Measurements from ENCODE around the gene OXCT2.

DNA sequence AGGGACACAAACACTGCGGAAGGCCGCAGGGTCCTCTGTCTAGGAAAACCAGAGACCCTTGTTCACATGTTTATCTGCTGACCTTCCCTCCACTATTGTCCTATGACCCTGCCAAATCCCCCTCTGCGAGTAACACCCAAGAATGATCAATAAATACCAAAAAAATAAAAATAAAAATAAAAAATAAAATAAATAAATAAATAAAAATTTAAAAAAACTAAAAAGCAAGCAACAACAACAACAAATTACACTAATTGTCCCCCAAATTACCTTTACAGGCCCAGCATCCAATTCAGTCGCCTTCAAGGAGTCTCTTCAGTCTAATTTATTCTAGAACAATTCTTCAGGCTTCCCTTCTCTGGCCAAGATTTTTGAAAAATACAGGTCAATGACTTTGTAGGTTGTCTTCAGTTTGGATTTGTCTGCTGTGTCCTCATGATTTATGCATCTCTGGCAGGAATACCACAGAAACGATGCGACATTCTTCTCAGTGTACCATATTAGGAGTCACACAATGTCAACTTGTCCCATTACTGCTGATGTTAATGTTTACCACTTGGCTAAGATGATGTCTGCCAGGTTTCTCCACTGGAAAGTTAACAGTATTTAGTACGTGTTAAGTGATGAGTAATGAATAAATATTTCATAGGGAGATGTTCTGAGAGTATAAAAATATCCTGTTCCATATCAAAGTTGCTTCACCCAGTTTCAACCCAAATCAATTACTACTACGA, 37.8 kb upstream of the OXCT2 start:
- TF ChIP-seq EZH2 (IDR thresholded peaks at IDR 0.05; ENCODE audit: insufficient read depth, poor library complexity, severe bottlenecking) (no peak), EZH2phosphoT487 (IDR thresholded peaks at IDR 0.05; ENCODE audit: insufficient read depth, low read depth) (no peak)
